ENCODE results near the gene PAPSS2. TPM values are rescaled to one million over a fixed set of nuclear protein-coding genes. Genes with fewer than 3 reads are reported as not detected.

PAPSS2 gene
- total RNA-seq, 1 donor from 2014 or later, result 8.6 TPM

DNA sequence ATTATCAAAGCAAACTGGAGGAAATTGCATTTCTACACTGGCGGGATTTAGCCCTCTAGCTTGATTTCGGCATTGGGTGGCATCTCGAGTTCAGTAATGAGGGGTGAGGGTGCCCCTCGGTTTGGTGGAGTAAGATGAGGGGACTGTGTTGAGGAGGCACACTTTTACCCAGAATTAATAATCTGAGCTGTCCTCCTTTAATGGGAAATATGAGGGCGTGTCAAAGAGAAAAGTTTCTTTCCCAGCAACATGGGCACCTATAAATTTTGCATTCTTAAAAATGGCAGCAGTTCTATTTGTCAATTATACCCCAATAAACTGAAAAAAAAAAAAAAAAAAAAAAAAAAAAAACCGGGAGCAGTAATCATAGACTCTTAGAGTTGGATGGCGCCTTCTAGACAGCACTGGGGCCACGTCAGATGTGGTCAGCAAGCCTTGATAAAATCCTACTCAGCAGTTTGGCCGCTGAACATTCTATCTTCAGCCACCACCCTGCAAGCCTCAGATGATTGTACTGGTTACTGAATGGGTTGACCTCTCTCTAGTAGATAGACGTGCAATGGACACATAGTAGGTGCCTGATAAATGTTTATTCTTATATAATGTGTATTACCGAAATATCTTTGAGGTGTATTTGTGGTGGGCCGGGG lies 931 bp downstream of the PAPSS2 start:
- intact Hi-C loops (cut with DNase I), result no loop called here
- DNase-seq, result peak; percentile 56
- ATAC-seq (ENCODE audit: poor library complexity), result peak; percentile 66

DNA sequence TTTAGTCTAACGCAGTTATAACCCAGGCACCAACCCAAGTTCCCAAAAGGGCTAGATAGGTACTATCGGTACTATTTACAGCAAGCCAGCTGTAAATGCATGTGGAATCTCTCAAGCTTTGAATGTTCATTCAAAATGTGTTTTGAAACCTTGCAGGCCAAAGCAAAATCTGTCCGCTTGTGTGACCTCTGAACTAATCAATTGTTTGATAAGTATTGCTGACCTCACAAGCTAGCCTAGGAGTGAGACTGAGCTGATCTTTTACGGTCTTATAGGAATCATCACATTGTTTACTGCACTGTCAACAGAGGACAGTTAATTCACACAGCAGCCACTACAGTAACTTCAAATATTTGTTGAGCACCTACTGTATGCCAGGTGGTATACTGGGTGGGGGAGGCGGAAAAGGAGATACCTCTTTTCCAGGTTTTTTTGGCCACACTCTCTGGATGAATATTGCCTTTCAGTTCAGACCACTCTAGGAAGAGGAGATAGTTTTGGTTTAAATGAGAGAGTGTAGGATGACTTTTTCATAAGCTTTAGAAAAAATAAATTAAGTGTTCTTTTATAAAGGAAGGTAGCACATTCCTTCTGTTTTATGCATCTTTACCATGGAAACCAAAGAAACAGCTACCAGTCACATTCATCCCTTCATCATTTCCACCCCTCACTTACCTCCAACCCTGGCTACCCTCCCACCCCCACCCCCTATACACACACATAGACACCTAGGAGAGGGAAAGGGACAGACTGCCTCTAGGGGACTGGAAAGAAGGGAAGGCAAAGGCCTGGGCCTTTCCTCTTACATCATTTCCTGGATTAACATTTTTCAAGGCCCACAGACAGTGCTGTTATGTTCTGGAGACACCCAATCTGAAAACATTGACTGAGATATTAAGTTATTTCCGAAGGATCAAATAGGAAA lies 2.4 kb downstream of the PAPSS2 start:
- intact Hi-C loops (cut with DNase I), result no loop called here
- no peak for DNase-seq
- no peak for ATAC-seq (ENCODE audit: poor library complexity)

DNA sequence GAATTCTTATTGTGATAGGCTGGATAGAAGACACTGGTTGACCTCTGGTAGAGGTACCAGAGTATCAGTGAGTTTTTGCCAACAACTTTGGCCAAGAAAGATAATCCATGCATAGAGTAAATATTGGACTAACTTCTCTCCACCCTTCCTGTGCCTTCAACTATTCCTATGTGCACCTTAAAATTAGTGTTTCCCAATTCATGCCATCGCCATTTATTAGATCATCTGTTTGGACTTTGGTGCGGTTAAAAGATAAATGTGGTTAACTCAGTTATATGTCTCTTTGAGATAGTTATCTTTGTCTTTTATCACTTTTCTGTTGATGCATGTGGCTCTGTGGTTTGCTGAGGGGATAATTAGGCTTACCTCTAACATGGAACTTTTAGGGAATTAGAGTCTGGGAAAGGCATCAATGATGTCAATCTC lies 4.6 kb downstream of the PAPSS2 start:
- DNase-seq, result no peak
- ATAC-seq (ENCODE audit: poor library complexity), result no peak
- intact Hi-C loops (cut with DNase I), result no loop called here

DNA sequence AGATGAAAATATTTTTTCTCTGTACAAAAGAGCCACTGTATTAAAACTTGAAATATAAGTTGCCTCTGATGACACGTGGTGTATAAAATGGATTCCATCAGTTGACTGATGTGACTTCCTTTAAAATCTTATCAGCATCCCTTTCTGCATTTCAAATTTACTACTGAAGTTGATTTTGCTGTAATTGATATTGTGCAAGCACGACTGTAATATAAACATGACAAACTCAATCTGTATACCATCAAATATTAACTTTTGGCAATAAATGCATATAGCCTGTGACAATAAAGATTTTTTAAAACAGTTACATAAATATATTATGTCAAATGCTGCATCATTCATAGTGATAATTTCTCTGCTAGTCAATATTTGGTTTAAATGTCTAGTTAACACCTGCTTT lies 7.8 kb downstream of the PAPSS2 start:
- no peak for DNase-seq
- ATAC-seq (ENCODE audit: poor library complexity), result no peak
- intact Hi-C loops (cut with DNase I), result no loop called here

DNA sequence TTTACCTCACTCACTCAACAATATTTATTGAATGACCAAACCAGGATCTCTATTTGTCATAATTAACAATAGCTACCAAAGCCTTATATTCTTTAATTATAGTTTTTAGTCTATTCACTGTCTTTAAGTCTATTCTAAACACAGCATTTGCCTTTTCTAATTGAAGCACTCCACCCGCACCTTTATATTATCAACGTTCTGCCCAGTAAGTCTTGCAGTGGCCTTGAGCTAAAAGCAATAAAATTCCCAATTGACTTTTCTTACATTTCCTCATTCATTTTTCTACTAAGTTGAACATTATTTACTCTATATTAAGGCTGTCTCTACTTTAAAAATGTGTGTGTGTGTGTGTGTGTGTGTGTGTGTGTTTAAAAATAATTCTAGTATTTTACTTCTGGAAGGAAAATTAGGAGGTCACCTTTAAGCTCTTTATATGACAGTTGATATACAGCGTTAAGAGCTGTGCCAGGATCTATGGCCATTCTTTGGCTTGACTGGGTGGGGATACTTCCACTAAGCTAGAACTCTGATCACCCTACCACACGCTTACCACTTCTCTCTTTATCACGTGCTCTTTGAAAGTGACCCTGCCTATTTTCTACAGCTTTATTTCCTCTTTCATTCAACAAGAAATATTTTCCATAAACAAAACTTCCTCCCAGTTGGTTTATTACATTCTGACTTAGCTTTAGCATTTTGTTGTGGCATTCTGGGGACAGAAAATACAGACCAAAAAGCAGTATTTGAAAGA lies 8.8 kb downstream of the PAPSS2 start:
- DNase-seq (no peak), ATAC-seq (ENCODE audit: poor library complexity) (peak; percentile 61)
- intact Hi-C loops (cut with DNase I), result no loop called here

DNA sequence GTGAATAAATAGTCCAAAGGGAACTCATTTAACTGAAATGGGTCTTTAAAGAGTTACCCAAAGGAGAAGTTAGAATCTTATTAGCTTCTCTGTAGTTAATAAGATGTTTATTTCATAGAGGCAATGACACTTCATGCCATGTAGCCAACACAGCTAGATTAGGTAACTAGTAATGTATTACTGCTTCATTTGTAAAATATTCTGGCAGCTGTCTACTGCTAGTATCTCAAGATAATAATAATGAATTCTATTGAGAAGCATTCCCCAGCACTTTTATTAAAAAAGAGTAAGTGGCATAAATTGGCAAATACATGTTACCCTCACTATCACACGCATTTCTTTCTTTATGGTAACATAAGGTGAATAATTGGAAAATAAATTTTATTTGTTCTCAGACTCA lies 10.1 kb downstream of the PAPSS2 start:
- ATAC-seq (ENCODE audit: poor library complexity) (no peak), DNase-seq (no peak)
- intact Hi-C loops (cut with DNase I), result no loop called here

DNA sequence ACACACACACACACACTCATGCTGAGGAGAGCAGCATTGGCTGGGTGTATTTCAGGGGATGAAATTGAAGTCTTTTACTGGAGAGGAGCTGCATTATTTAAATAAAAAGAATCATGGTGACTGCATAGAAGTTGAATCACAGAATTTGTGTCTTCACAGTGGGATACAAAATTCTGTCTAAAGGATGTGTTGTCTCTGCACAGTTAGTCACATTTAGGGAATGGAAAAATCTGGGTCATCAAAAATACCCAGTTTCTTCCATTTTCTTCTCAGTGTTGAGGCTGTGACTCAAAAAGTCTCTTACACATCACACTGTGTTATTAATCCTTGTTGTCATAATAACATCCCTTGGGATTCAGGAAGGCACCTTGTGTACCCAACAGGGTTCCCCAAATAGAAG lies 10.9 kb downstream of the PAPSS2 start:
- intact Hi-C loops (cut with DNase I), result no loop called here
- DNase-seq, result no peak

DNA sequence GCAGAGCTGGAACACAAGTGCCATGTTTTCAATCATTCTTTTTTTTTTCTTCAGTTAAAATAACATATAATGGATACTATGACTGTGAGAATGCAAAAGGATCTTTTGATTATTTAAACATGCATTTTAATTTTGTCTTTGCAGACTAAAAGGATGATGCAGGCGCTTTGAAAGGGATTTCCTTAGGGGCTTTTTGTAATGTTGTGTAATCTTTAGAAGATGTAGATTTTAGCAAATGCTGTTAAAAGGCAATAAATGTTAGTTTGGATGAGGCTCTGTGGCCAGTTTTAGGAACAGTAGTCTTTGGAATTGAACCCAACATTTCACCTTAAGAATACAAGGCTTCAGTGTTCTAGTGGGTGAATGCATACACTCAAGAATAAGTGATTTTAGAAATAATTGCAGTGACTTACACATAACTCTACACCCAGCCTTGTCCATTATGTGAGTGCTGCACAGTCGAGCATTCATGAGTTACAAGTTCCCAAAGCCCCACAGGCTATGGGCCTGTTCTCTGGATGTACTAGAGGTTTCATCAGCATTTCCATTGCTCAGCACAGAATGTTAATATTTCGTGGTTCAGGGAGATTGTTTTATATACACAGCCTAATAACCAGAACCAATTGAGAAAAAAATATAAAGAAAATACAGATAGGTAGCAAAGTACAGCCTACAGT lies 11.6 kb downstream of the PAPSS2 start:
- ATAC-seq (ENCODE audit: poor library complexity), result no peak
- intact Hi-C loops (cut with DNase I), result no loop called here
- DNase-seq, result no peak

More for the DNA sequence above, 10.9 kb downstream of the PAPSS2 start:
- ATAC-seq (ENCODE audit: poor library complexity), result no peak

DNA sequence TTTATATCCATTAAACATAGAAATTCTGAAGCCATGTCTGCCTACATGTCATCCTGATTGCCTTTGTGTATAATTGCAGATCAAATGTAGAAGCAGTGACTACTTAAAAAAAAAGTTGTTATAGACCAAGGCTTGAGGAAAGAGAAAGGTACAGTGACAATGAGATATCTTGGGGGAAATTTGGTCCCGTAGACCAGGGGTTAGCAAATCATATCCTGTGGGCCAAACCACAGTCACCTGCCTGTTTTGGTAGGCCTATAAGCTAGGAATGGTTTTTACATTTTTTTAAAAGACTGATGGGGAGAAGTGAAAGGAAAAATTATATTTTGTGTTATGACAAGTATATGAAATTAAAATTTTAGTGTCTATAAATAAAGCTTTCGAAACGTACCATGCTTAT lies 12.9 kb downstream of the PAPSS2 start:
- ATAC-seq (ENCODE audit: poor library complexity) (no peak), DNase-seq (no peak)

DNA sequence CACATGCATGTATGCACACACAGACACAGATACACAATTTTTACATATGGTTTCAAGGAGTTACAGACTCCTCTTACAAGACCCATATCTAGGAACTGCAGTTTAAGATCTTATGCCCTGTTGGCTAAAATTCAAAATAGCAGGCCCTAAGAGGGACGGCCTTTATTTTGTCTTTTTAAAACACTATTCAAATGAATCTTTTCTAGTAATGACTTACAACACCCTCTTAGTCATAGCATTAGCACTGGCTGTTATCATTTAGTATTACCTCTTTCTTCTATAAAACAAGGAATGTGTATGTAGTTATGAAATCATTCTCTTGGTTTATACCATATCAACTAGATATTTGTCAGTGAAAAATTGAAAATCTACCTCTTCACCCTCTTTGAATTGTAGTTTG lies 15.3 kb downstream of the PAPSS2 start:
- no peak for DNase-seq
- intact Hi-C loops (cut with DNase I), result no loop called here
- ATAC-seq (ENCODE audit: poor library complexity), result no peak

More for the DNA sequence above, 12.9 kb downstream of the PAPSS2 start:
- intact Hi-C loops (cut with DNase I), result no loop called here

DNA sequence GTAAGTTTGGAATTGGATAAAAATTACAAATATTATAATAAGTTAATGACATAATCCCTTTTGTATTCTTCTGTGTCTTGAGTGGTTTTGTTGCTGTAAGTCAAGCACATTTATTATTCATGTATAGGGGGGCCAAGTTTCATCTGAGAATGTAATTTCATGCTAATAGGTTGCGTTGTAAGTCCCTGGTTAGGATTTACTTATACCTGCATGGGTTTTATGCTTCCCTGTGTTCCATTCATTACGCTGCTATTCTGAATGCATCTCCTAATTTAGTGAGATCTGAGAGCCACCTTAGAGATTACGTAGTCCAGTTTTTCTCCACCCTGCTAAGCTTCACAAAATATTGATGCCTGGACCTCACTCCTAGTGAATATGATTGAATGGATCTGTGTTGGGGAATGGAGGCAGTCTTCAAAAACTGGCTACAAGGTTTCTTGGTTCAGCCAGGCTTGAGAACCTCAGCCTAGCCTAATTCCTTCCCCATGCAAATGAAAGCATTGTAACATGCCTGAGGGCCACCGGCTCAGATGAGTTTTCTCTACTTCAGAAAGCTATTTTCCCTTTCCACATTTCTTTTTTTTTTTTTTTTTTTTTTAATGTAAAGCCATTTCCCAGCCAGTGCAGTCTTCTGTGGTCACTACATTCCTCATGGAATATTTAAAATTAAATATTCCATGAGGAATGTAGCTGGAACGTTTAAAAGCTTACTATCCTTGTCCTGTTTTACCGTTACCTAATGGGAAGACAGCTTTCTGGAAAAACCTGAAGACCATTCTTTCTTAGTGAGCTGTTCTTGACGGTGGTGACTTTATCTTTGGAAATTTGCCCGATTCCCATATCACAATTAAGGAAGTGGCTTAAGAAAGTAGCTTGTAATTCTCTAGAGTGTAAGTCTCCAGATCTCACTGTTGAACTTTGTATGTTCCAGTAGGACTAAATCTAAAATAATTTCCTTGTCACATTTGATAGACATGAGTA lies 16.0 kb downstream of the PAPSS2 start:
- no peak for DNase-seq

DNA sequence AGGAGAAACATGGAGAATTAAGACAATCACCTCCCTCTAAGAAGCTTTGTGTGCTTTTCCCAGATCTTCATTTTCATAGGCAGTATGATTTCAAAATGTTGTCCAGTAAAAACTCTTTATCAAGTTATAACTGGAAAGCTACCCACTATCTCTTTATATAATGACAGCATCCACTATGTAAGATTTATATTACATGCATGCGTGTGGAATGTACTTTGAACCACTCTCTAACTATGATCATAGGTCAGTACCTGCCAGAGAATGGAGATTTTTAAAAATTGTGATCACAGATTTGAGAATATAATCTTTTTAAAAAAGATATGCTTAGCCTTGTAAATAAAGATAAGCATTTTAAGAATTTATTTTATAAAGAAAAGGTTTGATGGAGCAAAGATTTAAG lies 17.9 kb downstream of the PAPSS2 start:
- ATAC-seq (ENCODE audit: poor library complexity) (no peak), DNase-seq (no peak)
- intact Hi-C loops (cut with DNase I), result no loop called here

More for the DNA sequence above, 16.0 kb downstream of the PAPSS2 start:
- intact Hi-C loops (cut with DNase I), result no loop called here
- no peak for ATAC-seq (ENCODE audit: poor library complexity)

DNA sequence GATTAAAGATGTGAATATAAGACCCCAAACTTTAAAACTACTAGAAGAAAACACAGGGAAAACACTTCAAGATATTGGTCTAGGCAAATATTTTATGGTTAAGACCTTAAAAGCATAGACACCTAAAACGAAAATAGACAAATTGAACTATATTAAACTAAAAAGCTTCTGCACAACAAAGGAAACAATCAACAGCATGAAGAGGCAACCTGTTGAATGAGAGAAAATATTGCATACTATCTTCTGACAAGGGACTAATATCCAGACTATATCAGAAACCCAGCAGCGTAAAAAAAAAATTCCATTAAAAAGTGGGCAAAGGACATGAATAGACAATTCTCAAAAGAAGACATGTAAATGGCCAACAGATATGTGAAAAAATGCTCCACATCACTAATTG lies 18.6 kb downstream of the PAPSS2 start:
- intact Hi-C loops (cut with DNase I), result no loop called here
- ATAC-seq (ENCODE audit: poor library complexity) (no peak), DNase-seq (no peak)

DNA sequence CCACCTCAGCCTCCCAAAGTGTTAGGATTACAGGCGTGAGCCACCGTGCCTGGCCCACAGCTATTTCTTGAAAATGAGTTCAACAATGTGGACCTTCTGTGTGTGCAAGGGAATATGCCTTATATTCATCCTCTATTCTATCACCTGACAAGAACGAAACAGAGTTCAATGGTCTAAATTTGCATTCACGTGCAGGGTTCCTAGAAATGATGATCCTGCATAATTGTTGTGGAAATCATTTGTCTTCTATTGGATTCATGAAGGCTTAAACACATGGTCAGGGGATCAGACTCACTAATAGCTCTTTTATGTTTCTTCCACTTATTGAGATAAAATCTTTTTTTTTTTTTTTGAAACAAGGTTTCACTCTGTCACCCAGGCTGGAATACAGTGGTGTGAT lies 23.7 kb downstream of the PAPSS2 start:
- ATAC-seq (ENCODE audit: poor library complexity) (no peak), DNase-seq (no peak)
- intact Hi-C loops (cut with DNase I), result no loop called here

DNA sequence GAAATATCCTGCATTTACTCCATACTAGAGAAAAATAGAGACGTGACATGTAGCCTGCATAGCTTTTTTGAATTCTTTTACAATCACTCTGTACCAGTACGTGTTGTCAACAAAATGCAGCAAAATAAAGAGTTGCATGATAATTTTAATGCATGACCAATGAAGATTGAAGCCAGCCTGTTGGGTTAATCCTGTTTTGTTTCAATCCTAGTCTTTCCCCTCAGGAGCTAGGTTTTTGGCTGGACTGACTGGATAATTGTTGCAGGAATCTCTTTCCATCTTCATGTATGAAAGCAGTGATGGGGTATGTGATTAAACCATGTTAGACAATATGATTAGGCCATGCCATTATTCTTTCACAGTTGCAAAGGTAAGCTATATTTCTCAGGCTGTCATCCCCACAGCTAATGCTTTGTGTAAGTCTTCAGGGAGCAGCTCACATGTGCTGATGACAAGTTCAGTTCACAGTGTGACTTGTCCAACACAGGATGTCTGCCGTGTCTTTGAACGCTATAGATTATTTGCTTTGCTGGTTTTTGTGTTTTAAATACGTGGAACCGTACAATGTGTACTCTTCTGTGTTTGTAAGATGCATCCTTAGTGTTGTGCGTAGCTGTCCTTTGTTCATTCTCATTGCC lies 24.4 kb downstream of the PAPSS2 start:
- ATAC-seq (ENCODE audit: poor library complexity), result no peak
- intact Hi-C loops (cut with DNase I), result no loop called here
- no peak for DNase-seq

DNA sequence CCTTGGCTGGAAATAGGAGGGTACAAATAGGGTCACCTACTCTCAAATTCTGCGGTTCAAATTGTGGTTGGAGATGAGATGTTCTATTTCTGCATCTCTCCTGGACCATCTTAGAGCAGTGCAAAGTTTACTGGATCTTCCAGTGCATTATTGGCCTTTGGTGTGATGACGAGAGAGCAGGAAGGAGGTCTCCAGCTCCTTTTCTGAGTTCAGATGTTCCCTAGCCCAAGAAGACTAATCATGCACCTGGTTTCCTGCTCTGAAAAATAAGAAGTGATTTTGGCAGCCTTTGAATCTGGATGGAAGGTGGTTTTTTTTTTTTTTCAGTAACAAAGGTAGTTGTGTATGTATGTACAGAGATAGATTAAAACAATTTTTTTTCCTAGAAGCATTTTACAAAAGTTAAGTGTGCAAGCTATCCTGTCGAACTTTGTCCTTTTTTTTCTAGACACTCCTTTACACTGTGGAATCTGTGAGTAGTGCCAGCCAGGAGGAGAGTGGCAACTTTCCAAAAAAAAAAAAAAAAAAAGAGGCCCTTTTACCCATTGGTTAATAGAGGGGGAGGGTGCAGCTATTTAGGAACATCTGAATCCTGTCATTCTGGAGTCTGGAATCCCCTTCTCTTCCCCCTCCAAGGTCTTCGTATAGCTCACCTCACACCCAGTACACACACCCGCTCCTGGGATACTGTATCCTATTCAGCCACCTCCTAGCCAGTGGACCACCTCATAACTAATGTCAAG lies 26.3 kb downstream of the PAPSS2 start:
- DNase-seq (no peak), ATAC-seq (ENCODE audit: poor library complexity) (peak; percentile 39)
- intact Hi-C loops (cut with DNase I), result no loop called here
